Measurements from ENCODE around the gene SINHCAF. TPM values are rescaled to one million over a fixed set of nuclear protein-coding genes. Genes with fewer than 3 reads are reported as not detected.

Gene SINHCAF
- total RNA-seq, 4 donors from 2014 or later, result 19.2 to 41.3 (median 25.7) TPM

GRCh38 chr12:31368666-31369361, 42.9 kb upstream of the SINHCAF start:
- TF ChIP-seq CTCF (IDR thresholded peaks at IDR 0.05) (no peak), EP300 (IDR thresholded peaks at IDR 0.05) (no peak), POLR2A (IDR thresholded peaks at IDR 0.05; ENCODE audit: low read depth) (no peak), POLR2AphosphoS5 (IDR thresholded peaks at IDR 0.05) (no peak)
- DNase-seq (ENCODE audit: extremely low spot score), result no peak
- WGBS, result 55% methylated on average over 8 of the region's 8 CpGs
- H3K9me3 ChIP-seq, result no peaks in the 10 kb centered on the region
- H3K27ac ChIP-seq (replicated peaks in 1 of 4), result no peak overlapping the region
- H3K36me3 ChIP-seq, result no peaks in the 10 kb centered on the region
- no peak overlapping the region for H3K4me3 ChIP-seq
- no peaks in the 10 kb centered on the region for H3K27me3 ChIP-seq
- intact Hi-C loops (cut with DNase I), result no loop called here
- peaks cover 0 to 11% (median 8%) of the 10 kb centered on the region in 4 donors for H3K4me1 ChIP-seq

- intact Hi-C loops (cut with DNase I), result no loop called here
- no peak for DNase-seq (ENCODE audit: extremely low spot score)
- Histone ChIP-seq H3K27me3 (no peaks in the 10 kb centered on the region), H3K9me3 (no peaks in the 10 kb centered on the region), H3K36me3 (no peaks in the 10 kb centered on the region), H3K4me3 (no peak overlapping the region), H3K27ac (replicated peaks in 1 of 4) (no peak overlapping the region), H3K4me1 (peaks cover 0 to 11% (median 8%) of the 10 kb centered on the region in 4 donors)
- WGBS, result 84% methylated on average over 11 of the region's 11 CpGs
- TF ChIP-seq POLR2AphosphoS5 (IDR thresholded peaks at IDR 0.05) (no peak), EP300 (IDR thresholded peaks at IDR 0.05) (no peak), POLR2A (IDR thresholded peaks at IDR 0.05; ENCODE audit: low read depth) (no peak), CTCF (IDR thresholded peaks at IDR 0.05) (no peak)
Measured at GRCh38 chr12:31366104-31366621, 40.2 kb upstream of the SINHCAF start.

GRCh38 chr12:31363831-31364230, 37.9 kb upstream of the SINHCAF start:
- intact Hi-C loops (cut with DNase I), result no loop called here
- Histone ChIP-seq H3K27ac (replicated peaks in 1 of 4) (no peak overlapping the region), H3K9me3 (no peaks in the 10 kb centered on the region), H3K4me1 (no peaks in the 10 kb centered on the region), H3K36me3 (no peaks in the 10 kb centered on the region), H3K4me3 (no peak overlapping the region), H3K27me3 (no peaks in the 10 kb centered on the region)
- DNase-seq (ENCODE audit: extremely low spot score), result no peak
- 90% methylated on average over 2 of the region's 2 CpGs for WGBS
- TF ChIP-seq POLR2AphosphoS5 (IDR thresholded peaks at IDR 0.05) (no peak), EP300 (IDR thresholded peaks at IDR 0.05) (no peak), POLR2A (IDR thresholded peaks at IDR 0.05; ENCODE audit: low read depth) (no peak), CTCF (IDR thresholded peaks at IDR 0.05) (no peak)

- WGBS, result 64% methylated on average over 6 of the region's 6 CpGs
- Histone ChIP-seq H3K27ac (replicated peaks in 1 of 4) (no peak overlapping the region), H3K9me3 (no peaks in the 10 kb centered on the region), H3K4me3 (no peak overlapping the region), H3K36me3 (no peaks in the 10 kb centered on the region), H3K4me1 (no peaks in the 10 kb centered on the region), H3K27me3 (no peaks in the 10 kb centered on the region)
- no peak for DNase-seq (ENCODE audit: extremely low spot score)
- TF ChIP-seq CTCF (IDR thresholded peaks at IDR 0.05) (no peak), EP300 (IDR thresholded peaks at IDR 0.05) (no peak), POLR2AphosphoS5 (IDR thresholded peaks at IDR 0.05) (no peak)
- intact Hi-C loops (cut with DNase I), result no loop called here
Measured at GRCh38 chr12:31363416-31363809, 37.5 kb upstream of the SINHCAF start.

Data from esophagus muscularis mucosa (tissue), 4 donors.